H9 (cell line): ENCODE results near the gene CCDC18. TPM values are rescaled to one million over a fixed set of nuclear protein-coding genes. Genes with fewer than 3 reads are reported as not detected.

Experiments used
- DNase-seq: peaks from one replicate; pipeline ENCODE4 v3.0.0-alpha.2; 2017
- H2AFZ ChIP-seq: one replicate; pipeline ENCODE4 v1.6.1; 2013; ENCODE audit warnings: mild to moderate bottlenecking, low read length, control low read depth, moderate library complexity
- H2AK5ac ChIP-seq: 2 replicates; pipeline ENCODE4 v1.6.1; 2013; ENCODE audit warnings: low read length, control low read depth, mixed read lengths; ENCODE audit not compliant: insufficient read length
- H2BK120ac ChIP-seq: one replicate; pipeline ENCODE4 v1.6.1; 2013; ENCODE audit warnings: low read depth, mild to moderate bottlenecking, low read length, control low read depth, inconsistent platforms; ENCODE audit not compliant: poor library complexity, severe bottlenecking
- H2BK12ac ChIP-seq: 2 replicates; pipeline ENCODE4 v1.6.1; 2013; ENCODE audit warnings: low read length, control low read depth, mixed read lengths, low read depth; ENCODE audit not compliant: insufficient read length
- H2BK15ac ChIP-seq: 2 replicates; pipeline ENCODE4 v1.6.1; 2013; ENCODE audit warnings: low read depth, low read length, control low read depth
- H2BK20ac ChIP-seq: one replicate; pipeline ENCODE4 v1.6.1; 2013; ENCODE audit warnings: low read depth, mild to moderate bottlenecking, low read length, control low read depth, inconsistent platforms; ENCODE audit not compliant: poor library complexity, severe bottlenecking
- H2BK5ac ChIP-seq: 2 replicates; pipeline ENCODE4 v1.6.1; 2013; ENCODE audit warnings: low read length, control low read depth, mixed read lengths; ENCODE audit not compliant: insufficient read length
- H3K14ac ChIP-seq: 2 replicates; pipeline ENCODE4 v1.6.1; 2013; ENCODE audit warnings: low read length, control low read depth; ENCODE audit not compliant: insufficient read depth
- H3K18ac ChIP-seq: 2 replicates; pipeline ENCODE4 v1.6.1; 2013; ENCODE audit warnings: low read depth, mild to moderate bottlenecking, mixed read lengths, low read length, control low read depth; ENCODE audit not compliant: insufficient read length
- H3K23ac ChIP-seq: 2 replicates; pipeline ENCODE4 v1.6.1; 2013; ENCODE audit warnings: low read length, control low read depth, mixed read lengths, low read depth; ENCODE audit not compliant: insufficient read length
- H3K23me2 ChIP-seq: 2 replicates; pipeline ENCODE4 v1.6.1; 2013; ENCODE audit warnings: low read depth, mild to moderate bottlenecking, mixed read lengths, low read length, control low read depth; ENCODE audit not compliant: insufficient read length, poor library complexity, severe bottlenecking
- H3K27ac ChIP-seq: 2 replicates; pipeline ENCODE4 v1.5.1; 2013; ENCODE audit warnings: low read length, control low read depth, mixed read lengths, low read depth; ENCODE audit not compliant: insufficient read length
- H3K27me3 ChIP-seq: 2 replicates; pipeline ENCODE4 v1.6.1; 2013; ENCODE audit warnings: low read length, control low read depth, inconsistent platforms; ENCODE audit not compliant: insufficient read depth
- H3K4ac ChIP-seq: 2 replicates; pipeline ENCODE4 v1.6.1; 2013; ENCODE audit warnings: low read depth, mild to moderate bottlenecking, control low read depth, inconsistent platforms, low read length, moderate library complexity
- H3K4me1 ChIP-seq: 2 replicates; pipeline ENCODE4 v1.6.1; 2013; ENCODE audit warnings: low read length, control low read depth, inconsistent platforms; ENCODE audit not compliant: insufficient read depth
- H3K4me2 ChIP-seq: 2 replicates; pipeline ENCODE4 v1.6.1; 2013; ENCODE audit warnings: low read length, control low read depth, mixed read lengths; ENCODE audit not compliant: insufficient read length, insufficient read depth
- H3K56ac ChIP-seq: 2 replicates; pipeline ENCODE4 v1.6.1; 2013; ENCODE audit warnings: low read depth, mild to moderate bottlenecking, mixed read lengths, low read length, control low read depth; ENCODE audit not compliant: insufficient read length
- H3K79me1 ChIP-seq: 2 replicates; pipeline ENCODE4 v1.6.1; 2013; ENCODE audit warnings: low read depth, mild to moderate bottlenecking, moderate library complexity, low read length, control low read depth, inconsistent platforms; ENCODE audit not compliant: insufficient read depth, poor library complexity, severe bottlenecking
- H3K79me2 ChIP-seq: 2 replicates; pipeline ENCODE4 v1.6.1; 2013; ENCODE audit warnings: low read length, control low read depth, inconsistent platforms; ENCODE audit not compliant: insufficient read depth
- H3K9ac ChIP-seq: 2 replicates; pipeline ENCODE4 v1.6.1; 2013; ENCODE audit warnings: low read length, control low read depth, mixed read lengths; ENCODE audit not compliant: insufficient read length; ENCODE audit errors: extremely low read depth
- H3K9me3 ChIP-seq: one replicate; pipeline ENCODE4 v1.6.1; 2013; ENCODE audit warnings: low read depth, low read length, inconsistent platforms; ENCODE audit not compliant: control insufficient read depth
- H3T11ph ChIP-seq: one replicate; pipeline ENCODE4 v1.6.1; 2013; ENCODE audit warnings: mild to moderate bottlenecking, low read length, control low read depth, inconsistent platforms
- H4K20me1 ChIP-seq: one replicate; pipeline ENCODE4 v1.6.1; 2013; ENCODE audit not compliant: control insufficient read depth, insufficient read length, insufficient read depth
- H4K5ac ChIP-seq: 2 replicates; pipeline ENCODE4 v1.6.1; 2013; ENCODE audit warnings: low read depth, mild to moderate bottlenecking, mixed read lengths, low read length, control low read depth; ENCODE audit not compliant: insufficient read length
- H4K8ac ChIP-seq: replicated peaks from 2 replicates; pipeline ENCODE4 v1.6.1; 2013; ENCODE audit warnings: low read length, control low read depth, mixed read lengths, low read depth; ENCODE audit not compliant: insufficient read length
- H4K91ac ChIP-seq: 2 replicates; pipeline ENCODE4 v1.6.1; 2013; ENCODE audit warnings: low read depth, mild to moderate bottlenecking, moderate library complexity, mixed read lengths, low read length, control low read depth; ENCODE audit not compliant: insufficient read length
- H3K27ac Mint-ChIP-seq, 3 experiments: 2 replicates in 2 of 3; 3 replicates in 1 of 3; pipeline ENCODE4 v1.8.0; 2020 to 2021; ENCODE audit warnings: mixed read lengths in 3 of 3, mild to moderate bottlenecking in 1 of 3, moderate library complexity in 1 of 3
- H3K27me3 Mint-ChIP-seq: 2 replicates; pipeline ENCODE4 v1.8.0; 2021; ENCODE audit warnings: low read depth, mild to moderate bottlenecking, moderate library complexity, mixed read lengths
- H3K36me3 Mint-ChIP-seq, 3 experiments: 2 replicates in 2 of 3; 3 replicates in 1 of 3; pipeline ENCODE4 v1.8.0; 2020 to 2021; ENCODE audit warnings: low read depth in 3 of 3, mixed read lengths in 3 of 3; ENCODE audit not compliant: insufficient read depth in 1 of 3
- H3K4me1 Mint-ChIP-seq, 2 experiments: 2 replicates each; pipeline ENCODE4 v1.8.0; 2020; ENCODE audit warnings: mixed read lengths in 2 of 2
- H3K4me3 Mint-ChIP-seq, 2 experiments: 2 replicates in 1 of 2; 3 replicates in 1 of 2; pipeline ENCODE4 v1.8.0; 2020 to 2021; ENCODE audit warnings: mild to moderate bottlenecking in 2 of 2, mixed read lengths in 2 of 2, moderate library complexity in 1 of 2
- H3K9me3 Mint-ChIP-seq, 2 experiments: 2 replicates in 1 of 2; 3 replicates in 1 of 2; pipeline ENCODE4 v1.8.0; 2020; ENCODE audit warnings: mild to moderate bottlenecking in 2 of 2, mixed read lengths in 2 of 2, moderate library complexity in 1 of 2
- CTCF ChIP-seq: fragments of 200-600 bp; sonication (generic); conservative IDR thresholded peaks from 3 replicates; pipeline ENCODE4 v1.8.0; 2021; ENCODE audit warnings: antibody characterized with exemption, mild to moderate bottlenecking
- WGBS: extraction: QIAGEN DNeasy Blood & Tissue Kit; methylation state at CpG from one replicate; pipeline ENCODE4 v1.1.7; 2013; ENCODE audit warnings: missing lambda C conversion rate, low lambda C conversion rate, mixed read lengths; ENCODE audit not compliant: insufficient read length; ENCODE audit errors: extremely low coverage; 5-methylcytosine and 5-hydroxymethylcytosine counted together
- total RNA-seq: library from RNA; stranded (reverse); gene quantifications from 2 replicates; pipeline ENCODE4 v1.2.1, GENCODE V29; 2021

Gene CCDC18
- total RNA-seq, 1 experiment from 2014 or later, result 19.5 TPM

DNA sequence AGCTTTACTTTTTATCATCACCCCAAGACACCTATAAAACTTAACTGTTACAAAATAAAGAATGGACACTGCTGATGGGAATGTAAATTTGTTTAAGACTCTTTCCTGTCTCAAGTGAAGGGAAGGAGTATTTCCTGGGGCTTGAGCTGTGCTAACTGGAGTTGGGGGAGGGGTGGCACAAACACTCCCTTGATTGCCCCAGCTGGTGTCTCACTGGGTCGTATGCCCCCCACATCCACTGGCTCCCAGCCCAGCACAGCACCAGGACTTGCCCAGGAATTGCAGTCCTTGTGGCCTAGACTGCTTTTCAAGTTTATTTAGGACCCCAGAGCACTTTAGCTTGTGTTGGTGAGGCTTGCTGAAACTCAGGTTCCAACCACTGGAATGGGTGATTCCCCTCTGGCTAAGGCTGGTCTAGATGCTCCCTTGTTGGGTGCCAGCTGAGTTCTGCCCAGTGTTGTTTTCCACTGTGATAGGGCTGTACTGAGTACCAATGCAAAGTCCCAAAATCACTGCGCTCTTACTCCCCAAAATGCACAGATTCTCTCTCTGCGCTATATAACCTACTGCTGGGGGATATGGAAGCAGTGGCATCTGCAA is 116.1 kb downstream of the CCDC18 start:
- H3K18ac ChIP-seq, result no peak overlapping the region
- Mint-ChIP-seq H3K27me3 (no peaks in the 10 kb centered on the region), H3K9me3 (peaks cover 3 to 9% of the 10 kb centered on the region in 2 experiments), H3K36me3 (peaks cover 1 to 19% (median 13%) of the 10 kb centered on the region in 3 experiments; a peak in 6 of 7 replicates), H3K4me3 (no peak overlapping the region), H3K4me1 (peaks cover 21 to 25% of the 10 kb centered on the region in 2 experiments), H3K27ac (peak overlapping the region; percentile 10 to 63 (median 41); a peak in 3 of 7 replicates)
- H2AFZ ChIP-seq, result no peak overlapping the region
- no peaks in the 10 kb centered on the region for H3K27me3 ChIP-seq
- H2BK120ac ChIP-seq, result no peak overlapping the region
- no peak overlapping the region for H3K27ac ChIP-seq
- no peaks in the 10 kb centered on the region for H4K20me1 ChIP-seq
- no peak overlapping the region for H4K91ac ChIP-seq
- no peak overlapping the region for H3K4ac ChIP-seq
- no peak overlapping the region for H2BK12ac ChIP-seq
- TF ChIP-seq CTCF, result no peak
- WGBS, result no CpG with 5 or more reads among the region's 3 CpGs
- H3K4me1 ChIP-seq, result peaks cover 5% of the 10 kb centered on the region; the same call in 1 of the 2 replicates
- no peaks in the 10 kb centered on the region for H3K79me2 ChIP-seq
- H4K8ac ChIP-seq, result no peak overlapping the region
- H2BK20ac ChIP-seq, result no peak overlapping the region
- no peaks in the 10 kb centered on the region for H3K79me1 ChIP-seq
- H3K14ac ChIP-seq, result no peak overlapping the region
- H2AK5ac ChIP-seq, result no peak overlapping the region
- H2BK15ac ChIP-seq, result no peak overlapping the region
- H3K4me2 ChIP-seq, result no peak overlapping the region
- no peak overlapping the region for H3T11ph ChIP-seq
- DNase-seq, result peak; percentile 40
- H3K9ac ChIP-seq, result no peak overlapping the region
- no peaks in the 10 kb centered on the region for H3K23me2 ChIP-seq
- H3K56ac ChIP-seq, result no peak overlapping the region
- H3K23ac ChIP-seq, result no peak overlapping the region
- no peak overlapping the region for H4K5ac ChIP-seq
- H3K9me3 ChIP-seq, result no peaks in the 10 kb centered on the region
- H2BK5ac ChIP-seq, result no peak overlapping the region
